HuH-7 (cell line): Measurements from ENCODE around the gene CCDC106.
A peak's percentile ranks its signal among the peaks of the same experiment; 100 is the strongest.

ENCODE experiments used
- DNase-seq: peaks from one replicate; pipeline ENCODE4 v3.0.0; 2011; ENCODE audit warnings: low spot score

The CCDC106 gene

GRCh38 chr19:55650602-55651230, 2.7 kb downstream of the CCDC106 start:
- no peak for DNase-seq

- no peak for DNase-seq
Measured at GRCh38 chr19:55651236-55651635, 3.2 kb downstream of the CCDC106 start.

- DNase-seq, result no peak
Measured at GRCh38 chr19:55652311-55653128, 4.5 kb downstream of the CCDC106 start.

GRCh38 chr19:55653651-55654322, 5.8 kb downstream of the CCDC106 start:
- DNase-seq, result peak; percentile 98

- peak; percentile 92 for DNase-seq
Measured at GRCh38 chr19:55654323-55654867, 6.4 kb downstream of the CCDC106 start.

- DNase-seq, result peak; percentile 87
Measured at GRCh38 chr19:55654868-55655647, 7.0 kb downstream of the CCDC106 start, which contains the start of gene U2AF2. TSS of gene U2AF2 (plus strand) at chr19:55655035. CDS start at chr19:55655105, 70 bp downstream.

GRCh38 chr19:55655648-55656040, 7.6 kb downstream of the CCDC106 start:
- DNase-seq, result no peak

- no peak for DNase-seq
Measured at GRCh38 chr19:55656552-55656951, 8.5 kb downstream of the CCDC106 start.

GRCh38 chr19:55656988-55657747, 9.2 kb downstream of the CCDC106 start:
- no peak for DNase-seq

- no peak for DNase-seq
Measured at GRCh38 chr19:55658846-55659459, 10.9 kb downstream of the CCDC106 start.

GRCh38 chr19:55659822-55660221, 11.8 kb downstream of the CCDC106 start:
- no peak for DNase-seq

GRCh38 chr19:55660404-55660803, 12.4 kb downstream of the CCDC106 start:
- no peak for DNase-seq

- no peak for DNase-seq
Measured at GRCh38 chr19:55660991-55661390, 13.0 kb downstream of the CCDC106 start.

GRCh38 chr19:55661826-55662225, 13.8 kb downstream of the CCDC106 start:
- DNase-seq, result no peak

- DNase-seq, result no peak
Measured at GRCh38 chr19:55663846-55664536, 16.0 kb downstream of the CCDC106 start.

- no peak for DNase-seq
Measured at GRCh38 chr19:55666343-55667005, 18.5 kb downstream of the CCDC106 start.

- DNase-seq, result no peak
Measured at GRCh38 chr19:55667006-55667381, 19.0 kb downstream of the CCDC106 start.

- no peak for DNase-seq
Measured at GRCh38 chr19:55667511-55667910, 19.5 kb downstream of the CCDC106 start.

GRCh38 chr19:55667958-55668357, 19.9 kb downstream of the CCDC106 start:
- DNase-seq, result no peak
